Gastrocnemius medialis (tissue), 4 donors: ENCODE measurements around the gene DAPK1. TPM values are rescaled to one million over a fixed set of nuclear protein-coding genes. Genes with fewer than 3 reads are reported as not detected.

Experiments used
- ATAC-seq, 2 donors: fragments of 150-250 bp; one replicate each; pipeline ENCODE4 v1.9.1; 2016
- DNase-seq, 2 donors: peaks; one replicate each; pipeline ENCODE4 v3.0.0-alpha.2; 2019
- H3K27ac ChIP-seq, 4 donors: fragments of 200-600 bp; sonication (generic); 1 replicate in 1 of 4; 2 replicates in 3 of 4; pipeline ENCODE4 v1.5.1; 2016 to 2018; ENCODE audit warnings: mild to moderate bottlenecking in 2 of 4, moderate library complexity in 1 of 4
- H3K27me3 ChIP-seq, 3 donors: fragments of 200-600 bp; sonication (generic) in 2 of 3; 1 replicate in 1 of 3; 2 replicates in 2 of 3; pipeline versions ENCODE4 v1.5.1 to v1.6.0; 2016 to 2019; ENCODE audit warnings: mild to moderate bottlenecking in 1 of 3, moderate library complexity in 1 of 3
- H3K36me3 ChIP-seq, 2 donors: fragments of 200-600 bp; sonication (generic) in 1 of 2; one replicate each; pipeline ENCODE4 v1.5.1; 2017 to 2018
- H3K4me1 ChIP-seq, 2 donors: fragments of 200-600 bp; sonication (generic) in 1 of 2; one replicate each; pipeline ENCODE4 v1.5.1; 2016 to 2017; ENCODE audit warnings: mild to moderate bottlenecking in 2 of 2
- H3K4me3 ChIP-seq, 4 donors: fragments of 200-600 bp; sonication (generic) in 3 of 4; 1 replicate in 1 of 4; 2 replicates in 3 of 4; pipeline ENCODE4 v1.5.1; 2016 to 2019; ENCODE audit warnings: mild to moderate bottlenecking in 2 of 4
- H3K9me3 ChIP-seq, 3 donors: fragments of 200-600 bp; sonication (generic) in 2 of 3; 1 replicate in 1 of 3; 2 replicates in 2 of 3; pipeline ENCODE4 v1.5.1; 2016 to 2019
- CTCF ChIP-seq, 5 experiments: fragments of 450-650 bp in 3 of 5; fragments of 200-600 bp in 2 of 5; sonication (generic) in 2 of 5; IDR thresholded peaks in 4 of 5; conservative IDR thresholded peaks in 1 of 5; 1 replicate in 4 of 5; 2 replicates in 1 of 5; pipeline ENCODE4 v1.5.1; 2016 to 2019; ENCODE audit warnings: antibody characterized with exemption in 5 of 5, mild to moderate bottlenecking in 3 of 5, moderate library complexity in 3 of 5
- POLR2A ChIP-seq, 2 donors: fragments of 450-650 bp; IDR thresholded peaks; one replicate each; pipeline ENCODE4 v1.6.1; 2017; ENCODE audit warnings: antibody characterized with exemption in 2 of 2, mild to moderate bottlenecking in 2 of 2, moderate library complexity in 2 of 2
- in situ Hi-C, 4 donors: fragments of 200-750 bp; cut with MboI; loops; one replicate each; pipeline versions ENCODE4 v1.15.0 to v1.8.0; 2017; ENCODE audit warnings: low sequenced_read_pairs in 4 of 4
- intact Hi-C: fragments of 100-400 bp; cut with DNase I; formaldehyde crosslinking; loops from one replicate; pipeline ENCODE4 v1.15.1; 2023; ENCODE audit warnings: low total_unique reads
- total RNA-seq, 4 donors: library from RNA; depleted of rRNA; stranded (reverse); fragments of >200 nt; gene quantifications; one replicate each; pipeline versions ENCODE4 v1.1.0 to v1.2.3, GENCODE V29; 2016

Gene DAPK1
- total RNA-seq, 4 donors from 2014 or later = 1.2 to 4.3 (median 2.7) TPM

GRCh38 chr9:87657893-87658292 lies 160.2 kb downstream of the DAPK1 start:
- H3K27me3 ChIP-seq = no peaks in the 10 kb centered on the region
- no peak overlapping the region for H3K27ac ChIP-seq
- H3K4me3 ChIP-seq = no peak overlapping the region
- no peaks in the 10 kb centered on the region for H3K36me3 ChIP-seq
- in situ Hi-C loops = loop anchor here in 2 of 4 donors (25.0 kb wide), 1 partner anchor 1246 kb away; no protein-coding TSS in a partner anchor
- H3K4me1 ChIP-seq = no peaks in the 10 kb centered on the region
- intact Hi-C loops = no loop called here
- no peaks in the 10 kb centered on the region for H3K9me3 ChIP-seq
- no peak for ATAC-seq
- TF ChIP-seq CTCF (IDR thresholded peaks at IDR 0.05 in 4 of 5, conservative IDR thresholded peaks at IDR 0.05 in 1 of 5) (no peak), POLR2A (IDR thresholded peaks at IDR 0.05) (no peak)
- no peak for DNase-seq

- H3K27me3 ChIP-seq = no peaks in the 10 kb centered on the region
- no peaks in the 10 kb centered on the region for H3K4me1 ChIP-seq
- H3K4me3 ChIP-seq = no peak overlapping the region
- in situ Hi-C loops (loop anchor here in 2 of 4 donors (25.0 kb wide), 1 partner anchor 1246 kb away; no protein-coding TSS in a partner anchor), intact Hi-C loops (no loop called here)
- ATAC-seq (no peak), DNase-seq (no peak)
- H3K27ac ChIP-seq = no peak overlapping the region
- no peaks in the 10 kb centered on the region for H3K9me3 ChIP-seq
- H3K36me3 ChIP-seq = no peaks in the 10 kb centered on the region
- TF ChIP-seq POLR2A (IDR thresholded peaks at IDR 0.05) (no peak), CTCF (IDR thresholded peaks at IDR 0.05 in 4 of 5, conservative IDR thresholded peaks at IDR 0.05 in 1 of 5) (no peak)
Measured at GRCh38 chr9:87658511-87658910, 160.8 kb downstream of the DAPK1 start.

DNA sequence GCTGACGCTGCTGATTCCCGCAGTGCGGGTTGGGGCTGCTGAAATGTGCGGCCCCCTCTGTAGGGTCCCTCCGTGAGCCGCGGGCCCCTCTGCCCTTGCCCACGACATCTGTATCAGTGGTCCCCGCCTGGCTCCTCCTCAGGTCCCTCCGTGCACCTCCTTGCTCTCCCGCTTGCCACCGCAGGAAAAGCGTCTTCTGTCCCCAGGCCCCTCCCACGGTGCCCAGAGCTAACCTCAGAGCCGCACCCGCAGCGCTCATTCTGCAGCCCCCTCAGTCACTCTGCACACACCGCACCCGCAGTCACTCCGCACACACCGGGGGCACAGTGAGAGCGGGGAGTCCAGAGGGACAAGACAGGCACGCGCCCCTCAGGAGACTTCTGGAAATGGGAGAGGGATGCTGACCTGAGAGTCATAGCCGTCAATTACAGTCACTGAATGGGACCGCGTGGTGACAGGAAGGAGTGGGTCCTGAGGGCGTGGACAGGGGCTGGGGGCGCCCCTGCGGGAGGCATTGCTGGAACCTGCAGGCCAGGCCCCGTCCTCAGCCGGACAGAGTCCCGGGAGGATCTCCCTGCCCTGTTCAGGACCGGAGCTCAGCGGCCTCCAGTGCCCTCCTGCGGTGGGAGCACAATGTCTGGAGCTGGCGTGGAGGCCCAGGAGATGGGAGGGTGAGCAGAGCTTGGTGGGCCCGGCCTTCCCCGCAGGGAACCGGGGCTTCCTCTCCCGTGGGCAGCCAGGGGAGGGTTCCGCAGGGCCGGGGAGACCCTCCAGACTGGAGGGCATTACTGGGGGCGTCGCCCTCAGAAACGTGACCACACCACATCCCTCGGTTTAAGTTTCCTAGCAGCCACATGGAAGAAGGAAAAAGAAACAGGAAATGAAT lies 162.1 kb downstream of the DAPK1 start:
- ATAC-seq (no peak), DNase-seq (no peak)
- intact Hi-C loops = loop anchor here (5.0 kb wide), 1 partner anchor 162 kb away; the partner anchor contains the start of gene DAPK1
- Histone ChIP-seq H3K27me3 (no peaks in the 10 kb centered on the region), H3K4me1 (no peaks in the 10 kb centered on the region), H3K36me3 (no peaks in the 10 kb centered on the region), H3K9me3 (no peaks in the 10 kb centered on the region), H3K4me3 (no peak overlapping the region), H3K27ac (no peak overlapping the region)
- TF ChIP-seq CTCF (IDR thresholded peaks at IDR 0.05 in 4 of 5, conservative IDR thresholded peaks at IDR 0.05 in 1 of 5) (no peak), POLR2A (IDR thresholded peaks at IDR 0.05) (no peak)
- in situ Hi-C loops = loop anchor here in 3 of 4 donors (5.0 to 25.0 kb wide), 4 partner anchors 315 to 1247 kb away; no protein-coding TSS in a partner anchor

DNA sequence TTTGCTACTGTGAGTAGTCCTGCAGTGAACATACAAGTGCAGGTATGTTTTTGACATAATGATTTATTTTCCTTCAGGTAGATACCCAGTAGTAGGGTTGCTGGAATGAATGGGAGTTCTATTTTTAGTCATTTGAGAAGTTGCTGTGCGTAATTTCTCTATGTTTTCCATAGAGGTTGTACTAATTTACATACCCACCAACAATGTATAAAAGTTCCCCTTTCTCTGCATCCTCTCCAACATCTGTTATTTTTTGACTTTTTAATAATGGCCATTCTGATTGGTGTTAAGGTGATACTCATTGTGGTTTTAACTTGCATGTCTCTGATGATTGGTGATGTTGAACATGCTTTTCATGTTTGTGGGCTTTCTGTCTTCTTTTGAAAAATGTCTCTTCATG lies 163.6 kb downstream of the DAPK1 start:
- DNase-seq (no peak), ATAC-seq (no peak)
- no peaks in the 10 kb centered on the region for H3K4me1 ChIP-seq
- no peaks in the 10 kb centered on the region for H3K9me3 ChIP-seq
- H3K27me3 ChIP-seq = no peaks in the 10 kb centered on the region
- H3K36me3 ChIP-seq = no peaks in the 10 kb centered on the region
- in situ Hi-C loops = loop anchor here in 3 of 4 donors (5.0 to 25.0 kb wide), 4 partner anchors 316 to 1249 kb away; no protein-coding TSS in a partner anchor
- TF ChIP-seq POLR2A (IDR thresholded peaks at IDR 0.05) (no peak), CTCF (IDR thresholded peaks at IDR 0.05 in 4 of 5, conservative IDR thresholded peaks at IDR 0.05 in 1 of 5) (no peak)
- H3K27ac ChIP-seq = no peak overlapping the region
- intact Hi-C loops = loop anchor here (5.0 kb wide), 1 partner anchor 164 kb away; the partner anchor contains the start of gene DAPK1
- H3K4me3 ChIP-seq = no peak overlapping the region
